SK-N-MC (cell line): ENCODE results near the gene PPY.

Source experiments
- EZH2 ChIP-seq: fragments of 200-600 bp; sonication (generic); IDR thresholded peaks from one replicate; pipeline ENCODE4 v1.6.1; 2017; ENCODE audit warnings: antibody characterized with exemption
- FOXP2 ChIP-seq: optimal IDR thresholded peaks from 2 replicates; pipeline ENCODE3; 2011; ENCODE audit warnings: mild to moderate bottlenecking, moderate library complexity; ENCODE audit not compliant: insufficient read depth; ENCODE audit errors: extremely low read length, control extremely low read depth
- POLR2AphosphoS5 ChIP-seq: IDR thresholded peaks from 2 replicates; pipeline ENCODE4 v1.6.1; 2012; ENCODE audit warnings: mild to moderate bottlenecking, low read depth, low read length, borderline replicate concordance

DNA sequence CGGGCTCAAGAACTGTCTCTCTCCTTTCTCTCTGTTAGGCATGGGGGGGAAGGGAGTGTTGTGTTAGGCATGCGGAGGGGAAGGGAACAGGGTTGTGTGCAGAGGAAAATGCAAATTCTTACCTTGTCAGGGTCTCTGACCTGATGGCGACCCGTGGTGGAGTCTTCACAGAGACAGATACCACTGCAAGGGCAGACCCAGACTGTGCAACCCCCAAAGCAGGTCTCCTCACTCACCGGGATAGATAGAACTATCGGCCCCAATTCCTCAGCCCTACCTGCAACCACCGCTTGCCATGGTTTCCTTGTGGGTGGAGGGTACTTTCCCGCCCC lies 25.3 kb downstream of the PPY start:
- no peak for TF ChIP-seq EZH2
- TF ChIP-seq POLR2AphosphoS5: no peak
- no peak for TF ChIP-seq FOXP2
